GM20000 (cell line): ENCODE results near the gene HOXD12.

Experiments
- DNase-seq: peaks from one replicate; pipeline ENCODE4 v3.0.0; 2012; ENCODE audit warnings: low spot score
- TF ChIP-seq, protein P1 (sequence below): IDR thresholded peaks from 2 replicates; pipeline ENCODE4 v1.5.1; 2012; ENCODE audit warnings: mild to moderate bottlenecking, control low read depth; ENCODE audit errors: extremely low read depth, missing control alignments

HOXD12 gene

DNA sequence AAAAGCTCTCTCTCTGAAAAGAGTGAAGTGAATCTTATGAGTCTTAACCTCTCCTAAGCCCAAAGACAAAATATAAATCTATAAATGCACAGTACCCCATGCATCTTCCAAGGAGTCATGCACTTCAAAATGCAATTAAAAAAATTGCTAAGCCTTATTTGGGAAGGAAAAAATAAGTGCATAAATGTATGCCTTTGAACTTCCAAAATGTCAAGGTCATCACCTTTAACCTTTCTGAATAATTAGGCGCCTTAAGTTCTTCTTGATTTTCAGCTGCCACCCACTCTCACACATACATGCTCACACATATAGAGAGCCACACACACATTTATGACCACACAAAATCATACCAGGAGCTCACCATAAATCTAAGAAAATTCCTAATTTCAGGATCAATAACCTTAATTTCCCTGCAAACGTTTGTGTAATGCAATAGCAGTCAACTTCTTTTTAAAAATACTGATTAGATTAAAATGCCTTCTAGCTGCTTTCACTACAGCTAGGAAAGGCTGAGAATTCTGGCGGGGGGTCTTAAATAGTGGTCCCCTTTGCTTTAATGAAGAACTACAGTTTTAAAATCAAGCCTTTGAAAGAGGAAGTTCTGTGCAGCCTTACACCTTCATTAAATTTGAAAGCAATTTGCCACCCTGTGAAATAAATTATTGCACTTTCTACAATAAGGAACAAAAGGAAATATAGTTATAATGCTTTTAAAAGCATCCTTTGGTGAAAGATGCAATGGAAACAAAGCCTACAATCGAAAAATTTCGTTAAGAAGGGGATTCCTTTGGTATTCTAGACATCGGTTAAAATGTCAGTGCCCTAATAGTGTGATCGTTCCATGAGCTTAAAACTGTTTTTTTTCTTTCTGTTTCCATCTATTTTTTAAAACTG is 11.1 kb downstream of the HOXD12 start:
- TF ChIP-seq, protein P1, sequence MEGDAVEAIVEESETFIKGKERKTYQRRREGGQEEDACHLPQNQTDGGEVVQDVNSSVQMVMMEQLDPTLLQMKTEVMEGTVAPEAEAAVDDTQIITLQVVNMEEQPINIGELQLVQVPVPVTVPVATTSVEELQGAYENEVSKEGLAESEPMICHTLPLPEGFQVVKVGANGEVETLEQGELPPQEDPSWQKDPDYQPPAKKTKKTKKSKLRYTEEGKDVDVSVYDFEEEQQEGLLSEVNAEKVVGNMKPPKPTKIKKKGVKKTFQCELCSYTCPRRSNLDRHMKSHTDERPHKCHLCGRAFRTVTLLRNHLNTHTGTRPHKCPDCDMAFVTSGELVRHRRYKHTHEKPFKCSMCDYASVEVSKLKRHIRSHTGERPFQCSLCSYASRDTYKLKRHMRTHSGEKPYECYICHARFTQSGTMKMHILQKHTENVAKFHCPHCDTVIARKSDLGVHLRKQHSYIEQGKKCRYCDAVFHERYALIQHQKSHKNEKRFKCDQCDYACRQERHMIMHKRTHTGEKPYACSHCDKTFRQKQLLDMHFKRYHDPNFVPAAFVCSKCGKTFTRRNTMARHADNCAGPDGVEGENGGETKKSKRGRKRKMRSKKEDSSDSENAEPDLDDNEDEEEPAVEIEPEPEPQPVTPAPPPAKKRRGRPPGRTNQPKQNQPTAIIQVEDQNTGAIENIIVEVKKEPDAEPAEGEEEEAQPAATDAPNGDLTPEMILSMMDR = no peak
- DNase-seq = no peak

DNA sequence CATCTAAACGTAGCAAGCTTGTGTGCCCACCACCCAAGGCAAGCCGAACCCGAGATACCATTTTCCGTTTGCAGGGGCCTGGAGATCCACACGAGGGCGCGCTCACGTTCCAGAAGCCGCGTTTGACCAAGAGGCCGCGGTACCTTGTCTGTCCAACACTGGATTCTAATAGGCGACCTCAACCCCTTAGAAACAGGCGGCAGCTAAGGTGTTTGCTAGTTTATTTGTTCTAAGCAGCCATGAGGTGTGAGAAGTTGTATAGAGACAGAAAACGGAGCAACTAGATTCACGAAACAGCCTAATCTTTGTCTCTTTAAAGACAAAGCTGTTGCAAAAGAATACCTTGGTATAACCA is 11.7 kb downstream of the HOXD12 start:
- DNase-seq = no peak
- TF ChIP-seq, protein P1 = peak; percentile 63

DNA sequence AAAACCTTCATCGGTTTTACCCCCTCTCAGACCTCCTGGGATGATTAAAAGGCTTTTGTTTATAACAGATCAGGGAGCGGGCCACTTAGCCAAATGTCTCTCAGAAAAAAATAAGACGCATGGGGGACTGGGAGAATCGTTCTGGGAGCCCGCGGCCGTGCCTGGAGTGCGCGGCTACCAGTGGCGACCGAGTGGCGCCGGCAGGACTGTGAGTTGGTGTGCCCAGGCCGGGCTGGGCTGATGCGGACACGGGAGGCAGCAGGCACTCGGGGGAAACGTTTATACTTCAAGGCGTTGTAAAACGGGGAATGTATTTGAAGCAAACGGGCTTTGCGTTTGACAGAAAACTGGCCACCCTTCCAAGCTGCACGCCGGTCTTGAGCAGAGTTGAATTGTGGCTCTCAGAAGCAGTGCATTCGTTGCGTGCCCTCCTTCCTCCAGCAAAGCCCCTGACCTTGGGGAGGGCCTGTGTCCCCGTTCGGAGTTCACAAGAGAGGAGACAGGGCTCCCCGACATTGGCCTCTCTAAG is 12.3 kb downstream of the HOXD12 start:
- TF ChIP-seq, protein P1 = no peak
- no peak for DNase-seq

DNA sequence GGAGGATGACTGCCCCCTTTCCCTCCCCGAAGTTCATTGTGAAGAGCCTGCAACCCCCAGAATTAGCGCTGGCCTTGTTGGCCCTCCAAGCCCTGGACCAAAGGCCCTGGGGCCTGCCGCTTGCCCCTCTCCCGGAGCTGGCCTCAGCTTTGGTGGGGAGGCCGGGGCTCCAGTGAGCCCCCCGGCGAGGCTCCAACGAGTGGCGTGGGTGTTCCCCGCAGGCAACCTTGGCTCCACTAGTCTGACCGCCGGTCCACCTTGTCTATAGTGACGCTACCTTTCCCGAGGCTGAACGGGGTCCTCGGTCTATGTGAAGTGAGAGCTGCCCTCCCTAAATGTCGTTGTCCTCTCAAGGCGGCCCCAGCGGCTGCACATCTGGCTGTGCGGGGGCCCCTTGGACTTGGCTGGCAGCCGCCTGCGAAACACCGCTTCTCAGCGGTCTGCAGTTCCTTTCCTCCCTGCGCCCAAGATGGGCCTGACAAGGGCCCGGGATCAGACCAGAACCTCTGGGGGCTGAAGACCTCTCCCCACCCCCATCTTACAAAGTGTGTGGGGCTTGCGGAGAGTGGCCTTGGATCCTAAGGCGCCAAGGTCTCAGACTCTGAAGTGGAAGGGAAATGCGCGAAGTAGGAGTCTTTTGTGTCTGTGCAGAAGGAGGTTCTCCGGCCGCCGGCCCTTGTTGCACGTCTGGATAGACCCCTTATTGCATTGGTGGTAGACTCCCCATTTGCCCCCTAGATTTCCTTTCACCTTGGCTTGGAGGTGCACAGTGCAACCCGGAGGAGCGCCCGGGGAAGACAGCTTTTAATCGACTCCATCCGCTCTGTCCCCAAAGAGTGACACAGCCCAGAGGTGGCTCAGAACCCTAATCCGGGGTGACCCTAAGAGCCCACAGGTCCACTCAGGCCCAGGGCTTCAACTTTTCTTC is 13.0 kb downstream of the HOXD12 start:
- TF ChIP-seq, protein P1 = no peak
- no peak for DNase-seq

DNA sequence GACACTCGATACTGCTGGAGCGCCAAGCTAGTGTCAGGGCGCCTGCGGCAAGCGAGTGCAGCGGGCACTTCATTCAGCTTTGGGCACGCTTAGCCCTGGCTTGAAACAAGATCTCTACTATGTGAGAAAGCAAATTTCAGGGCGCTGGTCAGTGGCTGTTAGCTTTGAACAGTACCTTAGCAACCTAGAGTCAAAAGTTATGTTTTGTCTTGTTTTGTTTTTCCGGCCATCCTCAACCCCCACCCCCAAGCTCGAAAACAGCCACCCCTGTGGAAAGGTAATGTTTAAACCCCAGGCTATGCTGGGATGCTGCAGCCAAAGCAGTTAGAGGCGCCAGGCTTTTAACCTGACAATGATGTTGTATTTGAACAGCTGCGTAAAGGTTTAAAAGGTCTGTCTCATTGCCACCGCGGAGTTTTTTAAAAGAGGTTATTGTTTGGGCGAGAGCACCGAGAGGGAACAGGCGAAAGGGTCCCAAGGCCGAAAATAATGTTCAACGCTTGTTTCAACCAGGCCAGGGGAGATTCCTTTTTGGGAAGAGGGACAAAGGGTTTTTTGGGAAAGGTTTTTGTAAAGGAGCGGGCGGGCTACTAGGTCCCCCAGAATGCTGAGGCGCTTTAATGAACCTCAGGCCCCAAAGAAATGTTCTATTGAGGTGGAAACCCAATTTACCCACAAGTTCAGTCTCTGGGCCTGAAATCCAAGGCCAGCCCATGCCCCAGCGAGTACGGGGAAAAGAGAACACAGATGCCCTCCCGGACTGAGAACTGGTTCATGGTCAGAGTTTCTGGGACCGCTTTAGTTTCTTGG is 14.7 kb downstream of the HOXD12 start:
- DNase-seq = no peak
- TF ChIP-seq, protein P1 = no peak

DNA sequence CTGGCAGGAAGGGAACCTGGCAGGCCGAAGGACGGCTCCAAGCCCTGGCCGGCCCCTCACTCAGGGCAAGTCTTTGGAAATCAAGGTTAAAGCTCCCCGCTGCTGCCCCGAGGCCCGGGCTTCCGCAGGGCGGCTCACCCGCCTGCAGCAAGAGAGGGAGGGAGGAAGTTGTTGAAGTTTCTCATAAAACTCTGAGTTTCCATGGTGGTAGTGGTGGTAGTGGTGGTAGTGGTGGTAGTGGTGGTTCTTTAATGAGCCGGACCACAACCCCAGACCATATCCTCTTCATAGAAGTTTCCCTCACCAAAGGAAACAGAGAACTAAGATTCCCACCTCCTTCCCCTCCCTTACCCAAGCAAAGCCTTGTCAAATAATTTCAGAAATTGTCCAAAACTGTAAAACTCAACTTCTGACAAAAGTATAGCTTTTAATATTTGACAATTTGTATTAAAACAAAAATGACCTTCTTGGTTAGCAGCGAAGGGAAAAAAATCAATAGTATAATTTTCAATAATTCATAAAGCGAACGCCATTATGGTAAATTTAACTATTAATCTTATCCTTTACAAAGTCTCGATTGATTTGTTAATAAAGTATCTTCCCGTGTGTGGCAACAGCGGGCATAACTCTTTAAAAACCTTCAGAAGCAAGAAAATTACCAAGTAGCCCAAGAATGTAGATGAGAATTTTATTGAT is 15.5 kb downstream of the HOXD12 start:
- DNase-seq = no peak
- TF ChIP-seq, protein P1 = no peak
